SU-DHL-6 (cell line): ENCODE data around the gene MYO9A.
A peak's percentile ranks its signal among the peaks of the same experiment; 100 is the strongest.

Experiments
- H2AFZ ChIP-seq: fragments of 200-600 bp; sonication (generic); 2 replicates; pipeline ENCODE4 v1.6.1; 2014; ENCODE audit warnings: low read depth, mild to moderate bottlenecking, moderate library complexity, mixed read lengths, antibody characterized with exemption, low read length; ENCODE audit not compliant: severe bottlenecking
- H3F3A ChIP-seq: fragments of 200-600 bp; shearing (Covaris generic); 2 replicates; pipeline ENCODE4 v1.6.0; 2016; ENCODE audit warnings: antibody characterized with exemption, mild to moderate bottlenecking; ENCODE audit not compliant: insufficient read depth
- H3K27ac ChIP-seq: fragments of 200-600 bp; sonication (generic); 2 replicates; pipeline ENCODE4 v1.5.1; 2016; ENCODE audit warnings: low read depth, mild to moderate bottlenecking, low read length, moderate library complexity, mixed read lengths
- H3K27me3 ChIP-seq: fragments of 200-600 bp; sonication (generic), shearing (Covaris generic); 2 replicates; pipeline ENCODE4 v1.6.0; 2014; ENCODE audit warnings: mild to moderate bottlenecking, low read length
- H3K36me3 ChIP-seq: fragments of 200-600 bp; sonication (generic); 2 replicates; pipeline ENCODE4 v1.6.1; 2014; ENCODE audit warnings: mild to moderate bottlenecking, low read length, mixed read lengths
- H3K4me2 ChIP-seq: fragments of 300-600, 200-600 bp; shearing (Covaris generic), sonication (generic); 2 replicates; pipeline ENCODE4 v1.6.0; 2014; ENCODE audit warnings: low read length, low read depth, mild to moderate bottlenecking; ENCODE audit not compliant: poor library complexity, severe bottlenecking
- H3K4me3 ChIP-seq: fragments of 200-600 bp; sonication (generic); 2 replicates; pipeline ENCODE4 v1.5.1; 2014; ENCODE audit warnings: antibody characterized with exemption, low read length, mild to moderate bottlenecking, mixed read lengths; ENCODE audit not compliant: insufficient read depth, poor library complexity, severe bottlenecking
- H3K79me2 ChIP-seq: fragments of 200-600 bp; sonication (generic); 2 replicates; pipeline ENCODE4 v1.6.1; 2014; ENCODE audit warnings: mild to moderate bottlenecking, low read length, moderate library complexity; ENCODE audit not compliant: insufficient read depth
- H3K9ac ChIP-seq: fragments of 200-600 bp; sonication (generic); 2 replicates; pipeline ENCODE4 v1.7.0; 2014; ENCODE audit warnings: mild to moderate bottlenecking, low read length
- H3K9me2 ChIP-seq: fragments of 200-600 bp; sonication (generic); replicated peaks from 2 replicates; pipeline ENCODE4 v1.6.1; 2014; ENCODE audit warnings: low read length; ENCODE audit not compliant: insufficient read depth
- H3K9me3 ChIP-seq: fragments of 200-600 bp; sonication (generic); 2 replicates; pipeline ENCODE4 v1.6.1; 2014; ENCODE audit warnings: low read length, mixed read lengths; ENCODE audit not compliant: insufficient read depth
- H4K20me1 ChIP-seq: fragments of 200-600 bp; sonication (generic); 2 replicates; pipeline ENCODE4 v1.6.1; 2014; ENCODE audit warnings: low read depth, mild to moderate bottlenecking, antibody characterized with exemption, low read length, moderate library complexity, mixed read lengths
- CTCF ChIP-seq: fragments of 200-600 bp; sonication (generic); IDR thresholded peaks from one replicate; pipeline ENCODE4 v1.5.1; 2017; ENCODE audit warnings: antibody characterized with exemption, mild to moderate bottlenecking, low read length, moderate library complexity; ENCODE audit not compliant: insufficient read depth, poor library complexity, severe bottlenecking
- EZH2phosphoT487 ChIP-seq: fragments of 200-600 bp; sonication (generic), shearing (Covaris generic); conservative IDR thresholded peaks from 2 replicates; pipeline ENCODE4 v1.6.1; 2018; ENCODE audit warnings: mild to moderate bottlenecking, antibody characterized with exemption, low read length, moderate library complexity, mixed read lengths

The MYO9A gene

GRCh38 chr15:72112116-72112515, 5.8 kb downstream of the MYO9A start:
- Histone ChIP-seq H3K4me3 (no peak overlapping the region), H3K9ac (no peak overlapping the region), H3K4me2 (peak overlapping the region; percentile 4), H2AFZ (no peak overlapping the region), H3K27ac (no peak overlapping the region), H3K9me2 (no peaks in the 10 kb centered on the region), H3K79me2 (peaks cover 95% of the 10 kb centered on the region), H4K20me1 (peaks cover 8% of the 10 kb centered on the region), H3K36me3 (no peaks in the 10 kb centered on the region), H3K27me3 (no peaks in the 10 kb centered on the region), H3F3A (peaks cover 3% of the 10 kb centered on the region; the same call in 1 of the 2 replicates), H3K9me3 (no peaks in the 10 kb centered on the region)
- TF ChIP-seq EZH2phosphoT487 (no peak), CTCF (no peak)

- Histone ChIP-seq H4K20me1 (no peaks in the 10 kb centered on the region), H3K9me3 (no peaks in the 10 kb centered on the region), H3K4me3 (no peak overlapping the region), H3K9ac (no peak overlapping the region), H3K4me2 (no peak overlapping the region), H3F3A (peaks cover 3% of the 10 kb centered on the region; the same call in 1 of the 2 replicates), H2AFZ (no peak overlapping the region), H3K36me3 (no peaks in the 10 kb centered on the region), H3K27me3 (no peaks in the 10 kb centered on the region), H3K79me2 (peaks cover 95% of the 10 kb centered on the region), H3K27ac (no peak overlapping the region), H3K9me2 (no peaks in the 10 kb centered on the region)
- TF ChIP-seq CTCF = no peak
- no peak for TF ChIP-seq EZH2phosphoT487
These were observed 7.6 kb downstream of the MYO9A start for GRCh38 chr15:72110355-72110754.

- Histone ChIP-seq H3K9ac (no peak overlapping the region), H3K4me3 (no peak overlapping the region), H4K20me1 (no peaks in the 10 kb centered on the region), H3K79me2 (peaks cover 79% of the 10 kb centered on the region), H3K9me2 (no peaks in the 10 kb centered on the region), H2AFZ (no peak overlapping the region), H3K27ac (no peak overlapping the region), H3K4me2 (peak overlapping the region; percentile 41), H3K36me3 (no peaks in the 10 kb centered on the region), H3K27me3 (no peaks in the 10 kb centered on the region), H3F3A (peaks cover 21% of the 10 kb centered on the region), H3K9me3 (no peaks in the 10 kb centered on the region)
- TF ChIP-seq EZH2phosphoT487 (no peak), CTCF (no peak)
These were observed 11.9 kb downstream of the MYO9A start for GRCh38 chr15:72106068-72106467.
